GM19240 (cell line): ENCODE measurements around the gene ARHGAP6.

Source experiments
- DNase-seq: peaks from one replicate; pipeline ENCODE4 v3.0.0; 2011; ENCODE audit warnings: low spot score; ENCODE audit not compliant: insufficient read length

ARHGAP6 gene

GRCh38 chrX:11665168-11666111 lies at the start of gene ARHGAP6:
Gene ARHGAP6, minus strand, starts transcription at chrX:11665920. Its CDS starts 1,092 bp downstream, at chrX:11664828.
- no peak for DNase-seq

- DNase-seq = no peak
Observed at GRCh38 chrX:11704725-11705495, 39.2 kb upstream of the ARHGAP6 start.

- no peak for DNase-seq
Observed at GRCh38 chrX:11703855-11704254, 38.1 kb upstream of the ARHGAP6 start.

GRCh38 chrX:11702965-11703631 lies 37.4 kb upstream of the ARHGAP6 start:
- no peak for DNase-seq

GRCh38 chrX:11702420-11702819 lies 36.7 kb upstream of the ARHGAP6 start:
- DNase-seq = no peak

GRCh38 chrX:11698702-11699101 lies 33.0 kb upstream of the ARHGAP6 start:
- DNase-seq = no peak

GRCh38 chrX:11688201-11688600 lies 22.5 kb upstream of the ARHGAP6 start:
- no peak for DNase-seq

GRCh38 chrX:11687157-11687556 lies 21.4 kb upstream of the ARHGAP6 start:
- DNase-seq = no peak

- no peak for DNase-seq
Observed at GRCh38 chrX:11683057-11683456, 17.3 kb upstream of the ARHGAP6 start.

- DNase-seq = no peak
Observed at GRCh38 chrX:11678158-11678557, 12.4 kb upstream of the ARHGAP6 start.

GRCh38 chrX:11672213-11672612 lies 6.5 kb upstream of the ARHGAP6 start:
- no peak for DNase-seq

- DNase-seq = no peak
Observed at GRCh38 chrX:11670316-11670715, 4.6 kb upstream of the ARHGAP6 start.

GRCh38 chrX:11666952-11667685 lies 1.4 kb upstream of the ARHGAP6 start:
- DNase-seq = no peak

GRCh38 chrX:11666164-11666563 lies 444 bp upstream of the ARHGAP6 start:
- DNase-seq = no peak

- DNase-seq = no peak
Observed at GRCh38 chrX:11664211-11665167, 1.2 kb downstream of the ARHGAP6 start.

GRCh38 chrX:11663875-11664210 lies 1.9 kb downstream of the ARHGAP6 start:
- no peak for DNase-seq

- DNase-seq = no peak
Observed at GRCh38 chrX:11655282-11656015, 10.3 kb downstream of the ARHGAP6 start.

GRCh38 chrX:11648705-11649519 lies 16.8 kb downstream of the ARHGAP6 start:
- DNase-seq = no peak

- no peak for DNase-seq
Observed at GRCh38 chrX:11647138-11647537, 18.6 kb downstream of the ARHGAP6 start.
